Ovary (tissue), 9 donors: ENCODE results near the gene METTL13. TPM values are rescaled to one million over a fixed set of nuclear protein-coding genes. Genes with fewer than 3 reads are reported as not detected.

Experiments used
- DNase-seq, 5 donors: peaks; one replicate each; pipeline ENCODE4 v3.0.0-alpha.2; 2019 to 2020
- H3K27ac ChIP-seq, 2 donors: fragments of 200-600 bp; one replicate each; pipeline versions ENCODE4 v1.5.1 to v1.8.0; 2019 to 2022
- H3K27me3 ChIP-seq: fragments of 200-600 bp; one replicate; pipeline ENCODE4 v1.8.0; 2022
- H3K36me3 ChIP-seq: fragments of 200-600 bp; sonication (generic); one replicate; pipeline ENCODE4 v1.5.1; 2019
- H3K4me1 ChIP-seq: one replicate; pipeline ENCODE4 v1.8.1; 2013; ENCODE audit warnings: mild to moderate bottlenecking, moderate library complexity; ENCODE audit not compliant: insufficient read depth
- H3K4me3 ChIP-seq: fragments of 200-600 bp; sonication (generic); one replicate; pipeline ENCODE4 v1.5.1; 2017
- H3K9me3 ChIP-seq, 2 donors: fragments of 200-600 bp in 1 of 2; sonication (generic) in 1 of 2; one replicate each; pipeline versions ENCODE4 v1.5.1 to v1.8.1; 2013 to 2019; ENCODE audit warnings: mild to moderate bottlenecking in 1 of 2, moderate library complexity in 1 of 2
- EP300 ChIP-seq: sonication (generic); formaldehyde crosslinking; IDR thresholded peaks from one replicate; pipeline ENCODE4 v1.6.1; 2017; ENCODE audit warnings: antibody characterized with exemption
- POLR2A ChIP-seq: fragments of 450-650 bp; IDR thresholded peaks from one replicate; pipeline ENCODE4 v1.6.1; 2017; ENCODE audit warnings: antibody characterized with exemption, mild to moderate bottlenecking, moderate library complexity
- WGBS, 3 donors: extraction: QIAGEN DNeasy Blood & Tissue Kit in 1 of 3; methylation state at CpG; one replicate each; pipeline versions ENCODE4 v1.1.5 to v1.1.7; 2013 to 2017; 5-methylcytosine and 5-hydroxymethylcytosine counted together
- intact Hi-C, 4 donors: fragments of 100-400 bp; cut with DNase I; formaldehyde crosslinking; loops; one replicate each; pipeline versions ENCODE4 v1.11.0 to v1.15.1; 2022 to 2023
- polyA plus RNA-seq, 2 donors: library from polyadenylated mRNA; stranded (reverse); fragments of 200-250 nt in 1 of 2; fragments of 350-450 nt in 1 of 2; fragmentation: Illumina TruSeq in 1 of 2; extraction: RNeasy Lipid Tissue Mini Kit (QIAGEN cat#74804) in 1 of 2; gene quantifications; one replicate each; pipeline ENCODE4 v1.2.3, GENCODE V29; 2013 to 2014
- total RNA-seq, 7 donors: library from RNA; depleted of rRNA in 2 of 7; stranded (reverse); fragments of >200 nt in 2 of 7; fragmentation: NEBNext Ultra II Directional in 3 of 7; extraction: Animal tissue kit (Norgen Biotek cat#: 25700) in 3 of 7; gene quantifications; one replicate each; pipeline versions ENCODE4 v1.1.0 to v1.2.4, GENCODE V29; 2016 to 2023
- TF ChIP-seq, protein P1 (sequence below), 3 donors: fragments of 450-650 bp in 2 of 3; fragments of 200-600 bp in 1 of 3; IDR thresholded peaks; one replicate each; pipeline versions ENCODE4 v1.5.1 to v1.8.0; 2016 to 2022; ENCODE audit warnings: antibody characterized with exemption in 3 of 3, mild to moderate bottlenecking in 1 of 3
- donor health status: DM: no; HTN: no; CAD: no; lungs with moderate emphysema.
- donor health status: DM: no; HTN: no; CAD: no.
- donor health status: Bipolar disorder and iron deficiency.
- donor health status: DM: yes; HTN: yes; CAD: no.
- donor health status: DM: no; HTN: no; CAD: no.
- donor health status: DM: yes; HTN: yes; CAD: no.

METTL13 gene
- total and polyA plus RNA-seq, 9 donors, result 9.1 to 29.1 (median 19.1) TPM

DNA sequence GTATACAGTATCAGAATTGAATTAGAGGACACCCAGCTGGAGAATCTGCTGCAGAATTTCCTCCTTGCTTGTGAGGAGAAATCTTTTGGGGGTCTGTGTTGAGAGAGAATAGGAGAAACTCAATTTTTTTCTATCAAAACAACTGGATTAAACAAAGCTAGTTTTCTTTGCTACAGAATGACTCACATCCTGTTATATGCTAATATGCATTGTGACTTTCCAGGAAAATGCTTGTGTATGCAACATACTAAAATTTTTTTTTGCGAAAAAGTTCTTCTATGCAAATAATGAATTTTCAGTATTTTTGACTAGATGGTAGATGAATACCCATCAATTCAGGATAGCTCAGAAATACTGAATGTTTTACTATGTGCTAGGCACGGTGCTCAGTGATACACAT is 41.8 kb upstream of the METTL13 start:
- H3K4me3 ChIP-seq, result no peak overlapping the region
- WGBS, 3 donors, result 82 to 86% (median 83%) methylated on average over 2 of the region's 2 CpGs
- no peaks in the 10 kb centered on the region for H3K36me3 ChIP-seq
- no peaks in the 10 kb centered on the region for H3K9me3 ChIP-seq
- no peaks in the 10 kb centered on the region for H3K27me3 ChIP-seq
- TF ChIP-seq, protein P1, sequence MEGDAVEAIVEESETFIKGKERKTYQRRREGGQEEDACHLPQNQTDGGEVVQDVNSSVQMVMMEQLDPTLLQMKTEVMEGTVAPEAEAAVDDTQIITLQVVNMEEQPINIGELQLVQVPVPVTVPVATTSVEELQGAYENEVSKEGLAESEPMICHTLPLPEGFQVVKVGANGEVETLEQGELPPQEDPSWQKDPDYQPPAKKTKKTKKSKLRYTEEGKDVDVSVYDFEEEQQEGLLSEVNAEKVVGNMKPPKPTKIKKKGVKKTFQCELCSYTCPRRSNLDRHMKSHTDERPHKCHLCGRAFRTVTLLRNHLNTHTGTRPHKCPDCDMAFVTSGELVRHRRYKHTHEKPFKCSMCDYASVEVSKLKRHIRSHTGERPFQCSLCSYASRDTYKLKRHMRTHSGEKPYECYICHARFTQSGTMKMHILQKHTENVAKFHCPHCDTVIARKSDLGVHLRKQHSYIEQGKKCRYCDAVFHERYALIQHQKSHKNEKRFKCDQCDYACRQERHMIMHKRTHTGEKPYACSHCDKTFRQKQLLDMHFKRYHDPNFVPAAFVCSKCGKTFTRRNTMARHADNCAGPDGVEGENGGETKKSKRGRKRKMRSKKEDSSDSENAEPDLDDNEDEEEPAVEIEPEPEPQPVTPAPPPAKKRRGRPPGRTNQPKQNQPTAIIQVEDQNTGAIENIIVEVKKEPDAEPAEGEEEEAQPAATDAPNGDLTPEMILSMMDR (IDR thresholded peaks at IDR 0.05), result no peak
- TF ChIP-seq POLR2A (no peak), EP300 (no peak)
- no peak overlapping the region for H3K27ac ChIP-seq
- no peak for DNase-seq
- intact Hi-C loops, result loop anchor here in 1 of 4 donors (5.0 kb wide), 1 partner anchor 43 kb away; the partner anchor contains the start of gene METTL13
- H3K4me1 ChIP-seq, result peaks cover 5% of the 10 kb centered on the region

DNA sequence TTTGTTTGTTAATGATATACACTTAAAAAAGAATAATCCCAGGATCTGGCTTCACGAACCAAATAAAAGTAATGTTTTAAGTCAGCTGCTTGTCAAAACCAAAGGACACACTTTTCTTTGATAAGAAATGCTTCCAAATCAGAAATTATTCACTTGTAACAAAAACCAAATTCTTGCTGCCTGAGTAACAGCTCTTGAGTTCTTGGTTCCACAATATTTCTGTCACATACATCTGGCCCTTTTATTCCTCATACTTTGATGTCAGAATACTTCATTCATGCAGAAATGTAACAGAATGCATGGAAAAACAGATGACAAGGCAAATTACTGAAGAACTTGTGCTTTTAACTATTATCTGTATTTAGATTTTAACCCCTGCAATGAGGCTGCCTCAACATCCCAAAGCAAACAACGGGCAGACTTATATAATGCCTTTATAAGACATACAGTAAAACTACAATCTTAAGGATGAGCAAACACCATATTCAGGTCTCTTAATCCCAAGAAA is 41.0 kb upstream of the METTL13 start:
- TF ChIP-seq POLR2A, result no peak
- TF ChIP-seq EP300, result no peak
- TF ChIP-seq, protein P1 (IDR thresholded peaks at IDR 0.05), result no peak
- H3K9me3 ChIP-seq, result no peaks in the 10 kb centered on the region
- no peaks in the 10 kb centered on the region for H3K27me3 ChIP-seq
- 58 to 68% (median 64%) methylated on average over 2 of the region's 2 CpGs for WGBS, 3 donors
- intact Hi-C loops, result loop anchor here in 1 of 4 donors (5.0 kb wide), 1 partner anchor 42 kb away; the partner anchor contains the start of gene METTL13
- H3K4me3 ChIP-seq, result no peak overlapping the region
- H3K27ac ChIP-seq, result no peak overlapping the region
- no peaks in the 10 kb centered on the region for H3K36me3 ChIP-seq
- H3K4me1 ChIP-seq, result peaks cover 5% of the 10 kb centered on the region
- no peak for DNase-seq

DNA sequence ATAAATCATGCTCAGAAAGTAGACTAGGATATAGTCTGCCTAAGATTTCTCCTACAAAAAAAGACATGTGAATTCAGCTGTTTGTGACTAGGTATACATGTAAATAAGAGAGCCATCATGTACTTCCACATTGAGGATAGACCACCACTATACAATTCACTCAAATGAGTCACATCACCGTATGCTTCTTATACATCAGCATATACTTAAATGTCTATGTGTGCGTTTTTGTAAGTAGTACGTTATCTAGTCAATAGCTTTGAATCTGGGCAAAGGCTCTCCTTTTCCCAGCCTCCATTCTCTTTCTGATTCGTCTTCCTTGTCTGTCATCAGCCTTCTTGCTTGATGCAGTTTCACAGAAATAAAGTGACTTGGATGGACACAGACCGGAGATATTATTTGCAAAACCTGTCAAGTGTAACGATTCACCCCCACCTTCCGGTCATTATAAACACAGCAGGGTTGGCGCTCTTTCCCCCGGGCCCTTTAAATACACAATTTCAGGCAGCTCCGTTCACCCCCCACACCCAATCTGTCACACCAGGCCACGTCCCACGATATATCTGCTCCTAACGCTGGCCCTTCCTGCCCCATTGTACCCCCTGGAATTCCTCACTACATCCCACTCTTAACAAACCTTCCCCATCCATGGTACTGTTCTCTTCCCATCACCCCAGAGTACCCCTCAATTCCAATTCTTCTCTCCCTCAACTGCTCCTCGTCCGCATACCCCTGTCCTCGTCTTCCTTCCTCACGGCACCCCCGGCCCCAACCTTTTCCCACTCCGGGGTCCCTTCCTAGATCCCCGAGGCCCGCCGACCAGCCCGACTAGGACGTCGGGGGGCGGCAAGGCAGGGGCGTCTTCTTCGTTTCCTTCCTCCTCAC is 40.2 kb upstream of the METTL13 start:
- no peaks in the 10 kb centered on the region for H3K27me3 ChIP-seq
- H3K36me3 ChIP-seq, result no peaks in the 10 kb centered on the region
- no peaks in the 10 kb centered on the region for H3K9me3 ChIP-seq
- 1 to 2% (median 1%) methylated on average over 28 of the region's 28 CpGs for WGBS, 3 donors
- H3K4me3 ChIP-seq, result peak overlapping the region; percentile 77
- peaks cover 5% of the 10 kb centered on the region for H3K4me1 ChIP-seq
- peak; percentile 24 to 50 (median 47) for DNase-seq
- intact Hi-C loops, result loop anchor here in 1 of 4 donors (5.0 kb wide), 1 partner anchor 41 kb away; the partner anchor contains the start of gene METTL13
- peak overlapping the region; percentile 71 to 88 for H3K27ac ChIP-seq
- no peak for TF ChIP-seq POLR2A
- TF ChIP-seq, protein P1 (IDR thresholded peaks at IDR 0.05), result no peak
- no peak for TF ChIP-seq EP300

DNA sequence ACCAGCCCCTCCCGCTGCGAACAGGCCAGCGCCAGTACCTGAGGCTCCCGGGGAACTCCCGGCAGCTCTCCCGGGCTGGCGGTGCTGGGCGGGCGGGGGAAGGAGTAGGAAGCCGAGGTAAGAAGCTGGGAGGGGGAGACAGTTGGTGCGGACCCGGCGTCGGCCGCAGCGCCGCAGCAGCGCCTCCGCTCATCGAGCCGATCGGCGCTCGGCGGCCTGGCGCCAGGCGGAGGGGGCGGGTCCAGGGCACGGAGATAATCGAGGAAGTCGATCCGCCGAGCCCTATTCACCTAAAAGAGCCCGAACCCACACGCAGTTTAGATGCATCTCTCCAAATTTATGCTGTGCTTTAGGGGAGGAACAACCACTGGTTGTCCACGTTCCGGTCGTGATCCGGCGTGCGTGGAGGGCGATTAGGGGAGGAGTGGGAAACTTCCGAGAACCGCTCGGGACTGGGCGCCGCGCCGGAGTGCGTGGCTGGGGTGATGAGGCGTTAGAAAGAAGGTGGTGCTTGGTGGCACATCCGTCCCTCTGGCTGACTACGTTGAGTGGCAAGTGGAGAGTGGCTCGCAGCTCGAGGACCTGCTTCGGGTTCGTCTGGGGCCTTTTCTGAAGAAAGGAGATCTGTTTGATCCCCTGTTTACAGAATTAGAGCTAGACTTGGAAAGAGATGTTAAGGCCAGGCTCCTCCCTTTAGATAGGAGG is 39.4 kb upstream of the METTL13 start, which contains the start of gene VAMP4:
TSS of gene VAMP4 (minus strand) at position 194 of the 705 bp plus-strand sequence. CDS start 3,651 bp downstream, outside the sequence.
- Histone ChIP-seq H3K9me3 (no peaks in the 10 kb centered on the region), H3K36me3 (no peaks in the 10 kb centered on the region), H3K27me3 (no peaks in the 10 kb centered on the region), H3K27ac (peak within 1 kb of the TSS; percentile 71 to 88), H3K4me3 (peak within 1 kb of the TSS; percentile 77), H3K4me1 (peaks cover 5% of the 10 kb centered on the region)
- 0 to 1% (median 0%) methylated on average over 56 to 57 of the region's 57 CpGs for WGBS, 3 donors
- TF ChIP-seq, protein P1 (IDR thresholded peaks at IDR 0.05), result peak in 1 of 3 donors; percentile 10
- TF ChIP-seq POLR2A (peak; percentile 97), EP300 (no peak)
- intact Hi-C loops, result loop anchor here in 2 of 4 donors (2.0 to 5.0 kb wide), 2 partner anchors 39 to 40 kb away; partner anchors contain the start of gene METTL13 (in 2 of the 2)
- peak; percentile 89 to 93 (median 92) for DNase-seq
